ENCODE results near the gene C14orf93.

DNA sequence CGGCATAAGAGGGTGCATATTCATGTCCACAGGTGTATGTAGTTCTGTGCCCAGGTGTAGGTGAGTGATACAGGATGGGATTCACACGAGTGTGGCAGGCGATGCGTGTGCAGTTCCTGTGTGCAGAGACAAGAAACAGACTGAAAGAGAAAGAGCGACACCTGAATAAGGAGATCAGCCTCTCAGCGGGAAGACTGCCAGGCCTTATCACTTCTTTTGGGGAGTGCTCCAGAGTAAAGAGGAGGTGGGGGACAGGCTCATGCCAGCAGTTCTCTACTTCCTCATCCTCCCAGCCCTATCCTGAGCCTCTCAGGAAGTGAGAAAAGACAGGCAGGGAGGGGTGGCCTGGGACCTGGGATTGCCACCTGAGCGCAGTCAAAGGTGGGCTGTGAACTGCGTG lies 34.9 kb upstream of the C14orf93 start:
- no peak for TF ChIP-seq POLR2AphosphoS5 (IDR thresholded peaks at IDR 0.05)
- TF ChIP-seq CTCF (IDR thresholded peaks at IDR 0.05), result no peak
